Endothelial cell of umbilical vein (primary cell): Measurements from ENCODE around the gene MRPS23.

ENCODE experiments used
- CTCF ChIP-seq, 2 donors: IDR thresholded peaks; 1 replicate in 1 of 2; 2 replicates in 1 of 2; pipeline ENCODE4 v1.5.1; 2011; ENCODE audit warnings: low read length in 2 of 2, mild to moderate bottlenecking in 2 of 2, moderate library complexity in 2 of 2, control low read depth in 1 of 2, inconsistent platforms in 1 of 2, low read depth in 1 of 2; ENCODE audit not compliant: insufficient read depth in 1 of 2; ENCODE audit errors: extremely low read depth in 1 of 2
- POLR2A ChIP-seq: IDR thresholded peaks from 2 replicates; pipeline ENCODE4 v1.6.1; 2012; ENCODE audit warnings: low read depth, mild to moderate bottlenecking, control low read depth, low read length

GRCh38 chr17:57809879-57810278 is 40.0 kb downstream of the MRPS23 start:
- no peak for TF ChIP-seq CTCF (IDR thresholded peaks at IDR 0.05; ENCODE audit: extremely low read depth in 1 of 2, insufficient read depth in 1 of 2, low read depth in 1 of 2, low read length in 2 of 2)
- TF ChIP-seq POLR2A: no peak
